B cell (primary cell): ENCODE data around the gene PEX14. TPM values are rescaled to one million over a fixed set of nuclear protein-coding genes. Genes with fewer than 3 reads are reported as not detected.

Source experiments
- ATAC-seq: fragments of 200-7000 bp; cut with Tn5 transposase; one replicate; pipeline ENCODE4 v1.10.0; 2021; ENCODE audit warnings: low read depth, mild to moderate bottlenecking, moderate number of reproducible peaks, moderate library complexity
- CTCF ChIA-PET: fragments of 350-600 bp; sonication (Branson Sonifier 250); formaldehyde crosslinking; loops from one replicate; lab custom pipeline; 2021; ENCODE audit warnings: antibody characterized with exemption, inconsistent platforms; lab: Charles Lee
- POLR2A ChIA-PET: fragments of 350-600 bp; sonication (Branson Sonifier 250); formaldehyde crosslinking; loops from one replicate; lab custom pipeline; 2021; ENCODE audit warnings: antibody characterized with exemption; lab: Charles Lee
- DNase-seq: peaks from one replicate; pipeline ENCODE4 v3.0.0; 2013
- H2AFZ ChIP-seq: 2 replicates; pipeline ENCODE4 v1.6.1; 2012; ENCODE audit warnings: mild to moderate bottlenecking, low read depth, low read length; ENCODE audit not compliant: insufficient read depth, poor library complexity, severe bottlenecking
- H3K27ac ChIP-seq, 2 donors: 1 replicate in 1 of 2; 2 replicates in 1 of 2; pipeline ENCODE4 v1.5.1; 2012 to 2013; ENCODE audit warnings: low read length in 2 of 2, mild to moderate bottlenecking in 2 of 2, moderate library complexity in 1 of 2
- H3K27me3 ChIP-seq, 4 experiments: fragments of 200-600 bp in 1 of 4; sonication (generic) in 1 of 4; replicated peaks in 1 of 4; 1 replicate in 2 of 4; 2 replicates in 2 of 4; pipeline versions ENCODE4 v1.6.1 to v1.7.0; 2013 to 2016; ENCODE audit warnings: low read length in 3 of 4, mild to moderate bottlenecking in 2 of 4, mixed read lengths in 1 of 4, moderate library complexity in 1 of 4; ENCODE audit not compliant: insufficient read depth in 4 of 4, control insufficient read depth in 3 of 4; ENCODE audit errors: control extremely low read depth in 1 of 4
- H3K36me3 ChIP-seq, 2 experiments: replicated peaks in 1 of 2; 1 replicate in 1 of 2; 2 replicates in 1 of 2; pipeline versions ENCODE4 v1.6.1 to v1.7.1; 2013; ENCODE audit warnings: low read length in 1 of 2; ENCODE audit not compliant: insufficient read depth in 2 of 2, control insufficient read depth in 1 of 2; ENCODE audit errors: control extremely low read depth in 1 of 2, extremely low read depth in 1 of 2
- H3K4me1 ChIP-seq, 2 donors: fragments of 200-600 bp in 1 of 2; sonication (generic) in 1 of 2; 1 replicate in 1 of 2; 2 replicates in 1 of 2; pipeline versions ENCODE4 v1.5.1 to v1.6.1; 2013 to 2017; ENCODE audit warnings: low read length in 2 of 2; ENCODE audit not compliant: control insufficient read depth in 2 of 2, insufficient read depth in 2 of 2
- H3K4me2 ChIP-seq: replicated peaks from 2 replicates; pipeline ENCODE3; 2012; ENCODE audit warnings: mild to moderate bottlenecking, low read depth, low read length; ENCODE audit not compliant: poor library complexity, severe bottlenecking
- H3K4me3 ChIP-seq, 5 experiments: fragments of 200-600 bp in 1 of 5; sonication (generic) in 1 of 5; 1 replicate in 3 of 5; 2 replicates in 2 of 5; pipeline versions ENCODE4 v1.5.1 to v1.7.0; 2011 to 2016; ENCODE audit warnings: low read length in 4 of 5, mild to moderate bottlenecking in 4 of 5, low read depth in 2 of 5, control low read depth in 1 of 5, moderate library complexity in 1 of 5; ENCODE audit not compliant: insufficient read depth in 1 of 5; ENCODE audit errors: control extremely low read depth in 1 of 5, extremely low read depth in 1 of 5
- H3K79me2 ChIP-seq: fragments of 200-600 bp; sonication (generic); one replicate; pipeline ENCODE4 v1.6.0; 2016; ENCODE audit warnings: low read length; ENCODE audit not compliant: control insufficient read depth, insufficient read depth
- H3K9ac ChIP-seq: fragments of 200-600 bp; sonication (generic); 2 replicates; pipeline ENCODE4 v1.6.1; 2017; ENCODE audit warnings: mild to moderate bottlenecking, low read length, moderate library complexity
- H3K9me3 ChIP-seq, 3 donors: one replicate each; pipeline versions ENCODE4 v1.6.1 to v1.7.1; 2013; ENCODE audit warnings: low read length in 2 of 3; ENCODE audit not compliant: control insufficient read depth in 2 of 3, insufficient read depth in 1 of 3; ENCODE audit errors: control extremely low read depth in 1 of 3
- H4K20me1 ChIP-seq: 2 replicates; pipeline ENCODE4 v1.6.0; 2012; ENCODE audit warnings: mild to moderate bottlenecking, low read length; ENCODE audit not compliant: insufficient read depth, control insufficient read depth, poor library complexity, severe bottlenecking
- H3K27ac Mint-ChIP-seq: one replicate; pipeline ENCODE4 v1.8.0; 2021; ENCODE audit warnings: mixed read lengths
- H3K27me3 Mint-ChIP-seq: one replicate; pipeline ENCODE4 v1.8.0; 2021; ENCODE audit warnings: mixed read lengths
- H3K4me1 Mint-ChIP-seq: one replicate; pipeline ENCODE4 v1.8.0; 2021; ENCODE audit warnings: mixed read lengths
- H3K4me3 Mint-ChIP-seq: one replicate; pipeline ENCODE4 v1.8.0; 2021; ENCODE audit warnings: mixed read lengths
- H3K9me3 Mint-ChIP-seq: one replicate; pipeline ENCODE4 v1.8.0; 2022; ENCODE audit warnings: mixed read lengths; ENCODE audit not compliant: insufficient read depth
- CTCF ChIP-seq: fragments of 200-600 bp; IDR thresholded peaks from one replicate; pipeline ENCODE4 v1.8.0; 2022; ENCODE audit warnings: antibody characterized with exemption, mild to moderate bottlenecking
- EZH2 ChIP-seq: IDR thresholded peaks from 2 replicates; pipeline ENCODE4 v1.6.1; 2012; ENCODE audit warnings: borderline replicate concordance, low read depth, mild to moderate bottlenecking, moderate library complexity, low read length; ENCODE audit not compliant: insufficient read depth, poor library complexity, severe bottlenecking
- WGBS: methylation state at CpG from one replicate; pipeline ENCODE4 v1.1.5; 2013; ENCODE audit warnings: missing lambda C conversion rate; ENCODE audit not compliant: insufficient coverage; 5-methylcytosine and 5-hydroxymethylcytosine counted together
- intact Hi-C: fragments of 100-400 bp; cut with micrococcal nuclease; formaldehyde crosslinking; loops from one replicate; pipeline ENCODE4 v1.10.0; 2022
- polyA plus RNA-seq: library from polyadenylated mRNA; depleted of rRNA; stranded (reverse); fragments of >200 nt; gene quantifications from 2 replicates; pipeline ENCODE4 v1.2.3, GENCODE V29; 2012
- total RNA-seq, 2 donors: library from RNA; stranded (reverse); fragments of 120-200 nt in 1 of 2; gene quantifications; 1 replicate in 1 of 2; 2 replicates in 1 of 2; pipeline versions ENCODE4 v1.2.3 to v1.2.4, GENCODE V29; 2013 to 2022

PEX14 gene
- total and polyA plus RNA-seq, 2 donors (not counting 1 experiment from before 2014, with no cell fraction given) = 14.1 to 19.3 TPM

- Mint-ChIP-seq H3K4me3 (no peak overlapping the region), H3K4me1 (no peaks in the 10 kb centered on the region), H3K27ac (no peak overlapping the region), H3K27me3 (no peaks in the 10 kb centered on the region), H3K9me3 (no peaks in the 10 kb centered on the region)
- Histone ChIP-seq H3K4me3 (no peak overlapping the region), H2AFZ (no peak overlapping the region), H3K27ac (no peak overlapping the region), H3K9ac (no peak overlapping the region), H3K4me1 (no peaks in the 10 kb centered on the region), H3K4me2 (no peak overlapping the region), H3K9me3 (no peaks in the 10 kb centered on the region), H3K79me2 (no peaks in the 10 kb centered on the region), H3K27me3 (no peaks in the 10 kb centered on the region), H3K36me3 (peaks cover 0 to 11% of the 10 kb centered on the region in 2 experiments), H4K20me1 (no peaks in the 10 kb centered on the region)
- intact Hi-C loops = no loop called here
- WGBS = 98% methylated on average over 23 of the region's 25 CpGs
- ATAC-seq (no peak), DNase-seq (no peak)
- CTCF ChIA-PET = no interaction called here
- TF ChIP-seq CTCF = no peak
- TF ChIP-seq EZH2 = no peak
- POLR2A ChIA-PET = no interaction called here
Measured at GRCh38 chr1:10629091-10629815, 154.5 kb downstream of the PEX14 start.

GRCh38 chr1:10629816-10630571 lies 155.2 kb downstream of the PEX14 start:
- no peak overlapping the region for H3K4me3 Mint-ChIP-seq

More at GRCh38 chr1:10629816-10630571, 155.2 kb downstream of the PEX14 start:
- Histone ChIP-seq H3K27ac (no peak overlapping the region), H3K4me3 (no peak overlapping the region), H3K4me1 (no peaks in the 10 kb centered on the region), H3K36me3 (peaks cover 0 to 4% of the 10 kb centered on the region in 2 experiments), H3K79me2 (no peaks in the 10 kb centered on the region), H3K9ac (no peak overlapping the region), H3K4me2 (no peak overlapping the region), H3K9me3 (no peaks in the 10 kb centered on the region), H4K20me1 (no peaks in the 10 kb centered on the region), H2AFZ (no peak overlapping the region), H3K27me3 (no peaks in the 10 kb centered on the region)
- Mint-ChIP-seq H3K4me1 (no peaks in the 10 kb centered on the region), H3K27ac (no peak overlapping the region), H3K9me3 (no peaks in the 10 kb centered on the region), H3K27me3 (no peaks in the 10 kb centered on the region)
- CTCF ChIA-PET = no interaction called here
- intact Hi-C loops = no loop called here
- WGBS = 97% methylated on average over 34 of the region's 36 CpGs
- POLR2A ChIA-PET = no interaction called here
- ATAC-seq = no peak
- DNase-seq = no peak
- no peak for TF ChIP-seq EZH2
- TF ChIP-seq CTCF = no peak
